ENCODE data around the gene PTP4A2.

- TF ChIP-seq CTCF (IDR thresholded peaks at IDR 0.05; ENCODE audit: borderline replicate concordance, extremely low read depth, low read length, poor library complexity, severe bottlenecking): no peak
- no peak for TF ChIP-seq EZH2 (IDR thresholded peaks at IDR 0.05; ENCODE audit: borderline replicate concordance, low read depth, low read length, severe bottlenecking)
Measured at GRCh38 chr1:31874942-31875341, 63.2 kb downstream of the PTP4A2 start.

Data from DND-41 (cell line).